BJ (cell line): ENCODE measurements around the gene PACSIN1. TPM values are rescaled to one million over a fixed set of nuclear protein-coding genes. Genes with fewer than 3 reads are reported as not detected.
"Not testable (repeated sequence)": the region's sequence is repeated elsewhere in the genome, so short reads cannot be mapped to it uniquely, and the experiment has no call there.

Source experiments
- CTCF ChIA-PET: fragments of 350-600 bp; formaldehyde crosslinking; extraction: SDS; loops from one replicate; lab custom pipeline; 2021; ENCODE audit warnings: antibody characterized with exemption, inconsistent platforms; lab: Yijun Ruan, JAX
- POLR2A ChIA-PET: fragments of 300-600 bp; sonication (Branson Sonifier 250); formaldehyde crosslinking; extraction: SDS; loops from one replicate; lab custom pipeline; 2021; ENCODE audit warnings: antibody characterized with exemption; lab: Charles Lee
- DNase-seq: peaks from one replicate; pipeline ENCODE4 v3.0.0-alpha.2; 2011; ENCODE audit warnings: low read depth
- H3K27me3 ChIP-seq: 2 replicates; pipeline ENCODE4 v1.6.0; 2011; ENCODE audit warnings: low read length; ENCODE audit not compliant: control insufficient read depth, insufficient read depth
- H3K36me3 ChIP-seq: 2 replicates; pipeline ENCODE4 v1.5.1; 2011; ENCODE audit warnings: low read length; ENCODE audit not compliant: control insufficient read depth, insufficient read depth
- H3K4me3 ChIP-seq: 2 replicates; pipeline ENCODE4 v1.5.1; 2011; ENCODE audit warnings: low read depth, mild to moderate bottlenecking, control low read depth, low read length
- CTCF ChIP-seq: IDR thresholded peaks from 2 replicates; pipeline ENCODE4 v1.5.1; 2011; ENCODE audit warnings: low read depth, mild to moderate bottlenecking, control low read depth, inconsistent platforms, low read length, moderate library complexity; ENCODE audit not compliant: insufficient read depth
- polyA plus RNA-seq: library from polyadenylated mRNA; depleted of rRNA; stranded (reverse); fragments of >200 nt; gene quantifications from 2 replicates; pipeline ENCODE4 v1.2.3, GENCODE V29; 2011

Gene PACSIN1
- polyA plus RNA-seq, 1 experiment, result 0.04 TPM

- no peak for DNase-seq
- ChIA-PET CTCF (no interaction called here), POLR2A (no interaction called here)
- Histone ChIP-seq H3K36me3 (no peaks in the 10 kb centered on the region), H3K27me3 (0 out of 2 replicates have a peak, but pooled peaks cover 1% of the 10 kb centered on the region), H3K4me3 (no peak overlapping the region)
- TF ChIP-seq CTCF, result no peak
These were observed 18.5 kb downstream of the PACSIN1 start for GRCh38 chr6:34484391-34484790.

- Histone ChIP-seq H3K4me3 (no peak overlapping the region), H3K36me3 (no peaks in the 10 kb centered on the region), H3K27me3 (0 out of 2 replicates have a peak, but pooled peaks cover 1% of the 10 kb centered on the region)
- no peak for TF ChIP-seq CTCF
- ChIA-PET CTCF (no interaction called here), POLR2A (no interaction called here)
- no peak for DNase-seq
These were observed 19.0 kb downstream of the PACSIN1 start for GRCh38 chr6:34484899-34485298.

GRCh38 chr6:34485321-34486060 is 19.6 kb downstream of the PACSIN1 start:
- H3K4me3 ChIP-seq, result no peak overlapping the region
- no peaks in the 10 kb centered on the region for H3K36me3 ChIP-seq
- ChIA-PET POLR2A (no interaction called here), CTCF (no interaction called here)
- no peak for DNase-seq
- H3K27me3 ChIP-seq, result 0 out of 2 replicates have a peak, but pooled peaks cover 1% of the 10 kb centered on the region
- no peak for TF ChIP-seq CTCF

GRCh38 chr6:34486106-34486740 is 20.3 kb downstream of the PACSIN1 start:
- CTCF ChIA-PET, result no interaction called here
- Histone ChIP-seq H3K27me3 (0 out of 2 replicates have a peak, but pooled peaks cover 1% of the 10 kb centered on the region), H3K36me3 (no peaks in the 10 kb centered on the region), H3K4me3 (no peak overlapping the region)
- POLR2A ChIA-PET, result no interaction called here
- TF ChIP-seq CTCF, result no peak
- no peak for DNase-seq

- H3K36me3 ChIP-seq, POLR2A ChIA-PET, H3K27me3 ChIP-seq, H3K4me3 ChIP-seq, DNase-seq, CTCF ChIA-PET: not testable (repeated sequence)
These were observed 21.0 kb downstream of the PACSIN1 start for GRCh38 chr6:34486886-34487285.
